ENCODE measurements around the gene TRMT112. TPM values are rescaled to one million over a fixed set of nuclear protein-coding genes. Genes with fewer than 3 reads are reported as not detected.
A peak's percentile ranks its signal among the peaks of the same experiment; 100 is the strongest.

The TRMT112 gene
- total RNA-seq, 2 donors from 2014 or later: 145 to 154 TPM

GRCh38 chr11:64285885-64286800, 31.2 kb downstream of the TRMT112 start:
- Mint-ChIP-seq H3K27me3 (ENCODE audit: low read depth) (peaks cover 9% of the 10 kb centered on the region), H3K9me3 (no peaks in the 10 kb centered on the region), H3K4me1 (ENCODE audit: low read depth) (peaks cover 26% of the 10 kb centered on the region), H3K36me3 (ENCODE audit: insufficient read depth in 2 of 2) (peaks cover 5 to 9% of the 10 kb centered on the region in 2 donors), H3K27ac (peak overlapping the region; percentile 87), H3K4me3 (peak overlapping the region; percentile 86 to 93)
- DNase-seq (peak in 1 of 2 donors; percentile 45), ATAC-seq (replicated peaks in 1 of 2) (no peak)

GRCh38 chr11:64284962-64285884, 32.1 kb downstream of the TRMT112 start, which contains the start of gene GPR137:
Gene GPR137 (plus strand): TSS chr11:64285848. CDS start chr11:64286525, 677 bp downstream.
- Mint-ChIP-seq H3K36me3 (ENCODE audit: insufficient read depth in 2 of 2) (peaks cover 3 to 5% of the 10 kb centered on the region in 2 donors), H3K27me3 (ENCODE audit: low read depth) (peaks cover under 1% of the 10 kb centered on the region), H3K27ac (peak within 1 kb of the TSS; percentile 87), H3K4me1 (ENCODE audit: low read depth) (peaks cover 26% of the 10 kb centered on the region), H3K9me3 (no peaks in the 10 kb centered on the region), H3K4me3 (peak within 1 kb of the TSS; percentile 93 to 94)
- peak; percentile 94 to 97 for DNase-seq
- ATAC-seq (replicated peaks in 1 of 2): peak; percentile 71 to 76

- Mint-ChIP-seq H3K36me3 (ENCODE audit: insufficient read depth in 2 of 2) (peaks cover 2 to 5% of the 10 kb centered on the region in 2 donors), H3K4me1 (ENCODE audit: low read depth) (peaks cover 26% of the 10 kb centered on the region), H3K4me3 (peak within 1 kb of the TSS; percentile 93 to 94), H3K27ac (peak within 1 kb of the TSS; percentile 82), H3K9me3 (no peaks in the 10 kb centered on the region), H3K27me3 (ENCODE audit: low read depth) (no peaks in the 10 kb centered on the region)
- ATAC-seq (replicated peaks in 1 of 2): peak; percentile 91 to 92
- peak; percentile 91 to 94 for DNase-seq
These were observed 33.1 kb downstream of the TRMT112 start, which contains the start of gene BAD for GRCh38 chr11:64284048-64284961. Gene BAD (minus strand): TSS chr11:64284665. CDS start chr11:64284368, 297 bp downstream.

GRCh38 chr11:64283092-64283491, 34.3 kb downstream of the TRMT112 start:
- no peaks in the 10 kb centered on the region for H3K9me3 Mint-ChIP-seq
- H3K27ac Mint-ChIP-seq: no peak overlapping the region
- H3K4me1 Mint-ChIP-seq (ENCODE audit: low read depth): peaks cover 26% of the 10 kb centered on the region
- H3K27me3 Mint-ChIP-seq (ENCODE audit: low read depth): no peaks in the 10 kb centered on the region
- ATAC-seq (replicated peaks in 1 of 2) (no peak), DNase-seq (no peak)
- H3K36me3 Mint-ChIP-seq (ENCODE audit: insufficient read depth in 2 of 2): peaks cover 2 to 6% of the 10 kb centered on the region in 2 donors
- peak overlapping the region; percentile 46 to 53 for H3K4me3 Mint-ChIP-seq

- Mint-ChIP-seq H3K4me3 (no peak overlapping the region), H3K36me3 (ENCODE audit: insufficient read depth in 2 of 2) (peaks cover 2 to 6% of the 10 kb centered on the region in 2 donors), H3K27ac (no peak overlapping the region)
These were observed 35.2 kb downstream of the TRMT112 start for GRCh38 chr11:64281957-64282770.

GRCh38 chr11:64278576-64279190, 38.7 kb downstream of the TRMT112 start:
- ATAC-seq (replicated peaks in 1 of 2) (no peak), DNase-seq (no peak)
- Mint-ChIP-seq H3K27me3 (ENCODE audit: low read depth) (no peaks in the 10 kb centered on the region), H3K27ac (no peak overlapping the region), H3K4me1 (ENCODE audit: low read depth) (peaks cover 16% of the 10 kb centered on the region), H3K4me3 (no peak overlapping the region), H3K36me3 (ENCODE audit: insufficient read depth in 2 of 2) (peaks cover 2 to 6% of the 10 kb centered on the region in 2 donors), H3K9me3 (no peaks in the 10 kb centered on the region)

More at GRCh38 chr11:64281957-64282770, 35.2 kb downstream of the TRMT112 start:
- Mint-ChIP-seq H3K27me3 (ENCODE audit: low read depth) (no peaks in the 10 kb centered on the region), H3K4me1 (ENCODE audit: low read depth) (peaks cover 26% of the 10 kb centered on the region), H3K9me3 (no peaks in the 10 kb centered on the region)
- DNase-seq (no peak), ATAC-seq (replicated peaks in 1 of 2) (no peak)

GRCh38 chr11:64276653-64277431, 40.5 kb downstream of the TRMT112 start:
- H3K27ac Mint-ChIP-seq: no peak overlapping the region
- ATAC-seq (replicated peaks in 1 of 2): no peak
- H3K4me1 Mint-ChIP-seq (ENCODE audit: low read depth): peaks cover 13% of the 10 kb centered on the region
- H3K4me3 Mint-ChIP-seq: no peak overlapping the region
- H3K27me3 Mint-ChIP-seq (ENCODE audit: low read depth): no peaks in the 10 kb centered on the region
- H3K36me3 Mint-ChIP-seq (ENCODE audit: insufficient read depth in 2 of 2): peaks cover under 1 to 6% of the 10 kb centered on the region in 2 donors
- no peaks in the 10 kb centered on the region for H3K9me3 Mint-ChIP-seq
- no peak for DNase-seq

GRCh38 chr11:64275841-64276240, 41.5 kb downstream of the TRMT112 start:
- no peak for ATAC-seq (replicated peaks in 1 of 2)
- H3K27ac Mint-ChIP-seq: no peak overlapping the region
- no peaks in the 10 kb centered on the region for H3K27me3 Mint-ChIP-seq (ENCODE audit: low read depth)

GRCh38 chr11:64275031-64275800, 42.1 kb downstream of the TRMT112 start:
- no peaks in the 10 kb centered on the region for H3K9me3 Mint-ChIP-seq
- peaks cover 0 to 2% of the 10 kb centered on the region in 2 donors for H3K36me3 Mint-ChIP-seq (ENCODE audit: insufficient read depth in 2 of 2)
- no peaks in the 10 kb centered on the region for H3K27me3 Mint-ChIP-seq (ENCODE audit: low read depth)
- ATAC-seq (replicated peaks in 1 of 2) (no peak), DNase-seq (no peak)
- no peak overlapping the region for H3K27ac Mint-ChIP-seq
- peaks cover 10% of the 10 kb centered on the region for H3K4me1 Mint-ChIP-seq (ENCODE audit: low read depth)
- no peak overlapping the region for H3K4me3 Mint-ChIP-seq

More at GRCh38 chr11:64275841-64276240, 41.5 kb downstream of the TRMT112 start:
- Mint-ChIP-seq H3K9me3 (no peaks in the 10 kb centered on the region), H3K4me1 (ENCODE audit: low read depth) (peaks cover 9% of the 10 kb centered on the region), H3K36me3 (ENCODE audit: insufficient read depth in 2 of 2) (peaks cover 0 to 1% of the 10 kb centered on the region in 2 donors), H3K4me3 (no peak overlapping the region)
- DNase-seq: no peak

Data from activated T-cell treated with anti-CD3 and anti-CD28 coated beads, Interleukin-2, amount 50 U/mL, for 72 hours (primary cell).